Measurements from ENCODE around the gene EYA2. TPM values are rescaled to one million over a fixed set of nuclear protein-coding genes. Genes with fewer than 3 reads are reported as not detected.
"Not testable (repeated sequence)": the region's sequence is repeated elsewhere in the genome, so short reads cannot be mapped to it uniquely, and the experiment has no call there.

The EYA2 gene
- total and polyA plus RNA-seq, 2 donors from 2014 or later: 2.6 to 7.9 TPM

DNA sequence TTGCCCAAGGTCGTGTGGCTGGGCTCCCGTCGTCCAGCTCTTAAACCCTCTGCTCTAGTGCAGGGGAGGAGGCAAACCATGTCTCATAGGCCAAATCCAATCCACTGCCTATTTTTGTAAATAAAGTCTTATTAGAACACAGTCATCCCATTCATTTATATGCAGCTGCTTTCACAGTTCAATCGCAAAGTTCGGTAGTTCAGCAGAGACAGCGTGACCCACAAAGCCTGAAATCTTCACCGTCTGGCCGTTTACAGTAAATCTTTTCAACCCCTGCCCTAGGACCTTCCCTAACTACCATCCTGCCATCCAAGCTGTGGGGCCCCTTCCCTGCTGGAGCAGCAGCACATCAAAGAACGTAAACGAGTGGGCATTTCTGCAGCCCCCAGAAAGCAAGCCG, 65.9 kb downstream of the EYA2 start:
- TF ChIP-seq, protein P1, sequence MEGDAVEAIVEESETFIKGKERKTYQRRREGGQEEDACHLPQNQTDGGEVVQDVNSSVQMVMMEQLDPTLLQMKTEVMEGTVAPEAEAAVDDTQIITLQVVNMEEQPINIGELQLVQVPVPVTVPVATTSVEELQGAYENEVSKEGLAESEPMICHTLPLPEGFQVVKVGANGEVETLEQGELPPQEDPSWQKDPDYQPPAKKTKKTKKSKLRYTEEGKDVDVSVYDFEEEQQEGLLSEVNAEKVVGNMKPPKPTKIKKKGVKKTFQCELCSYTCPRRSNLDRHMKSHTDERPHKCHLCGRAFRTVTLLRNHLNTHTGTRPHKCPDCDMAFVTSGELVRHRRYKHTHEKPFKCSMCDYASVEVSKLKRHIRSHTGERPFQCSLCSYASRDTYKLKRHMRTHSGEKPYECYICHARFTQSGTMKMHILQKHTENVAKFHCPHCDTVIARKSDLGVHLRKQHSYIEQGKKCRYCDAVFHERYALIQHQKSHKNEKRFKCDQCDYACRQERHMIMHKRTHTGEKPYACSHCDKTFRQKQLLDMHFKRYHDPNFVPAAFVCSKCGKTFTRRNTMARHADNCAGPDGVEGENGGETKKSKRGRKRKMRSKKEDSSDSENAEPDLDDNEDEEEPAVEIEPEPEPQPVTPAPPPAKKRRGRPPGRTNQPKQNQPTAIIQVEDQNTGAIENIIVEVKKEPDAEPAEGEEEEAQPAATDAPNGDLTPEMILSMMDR (IDR thresholded peaks at IDR 0.05; ENCODE audit: borderline replicate concordance, extremely low read depth, insufficient read depth): no peak
- H3K9me3 ChIP-seq (ENCODE audit: control insufficient read depth in 2 of 3, insufficient read depth in 1 of 3, low read length in 3 of 3): no peaks in the 10 kb centered on the region

DNA sequence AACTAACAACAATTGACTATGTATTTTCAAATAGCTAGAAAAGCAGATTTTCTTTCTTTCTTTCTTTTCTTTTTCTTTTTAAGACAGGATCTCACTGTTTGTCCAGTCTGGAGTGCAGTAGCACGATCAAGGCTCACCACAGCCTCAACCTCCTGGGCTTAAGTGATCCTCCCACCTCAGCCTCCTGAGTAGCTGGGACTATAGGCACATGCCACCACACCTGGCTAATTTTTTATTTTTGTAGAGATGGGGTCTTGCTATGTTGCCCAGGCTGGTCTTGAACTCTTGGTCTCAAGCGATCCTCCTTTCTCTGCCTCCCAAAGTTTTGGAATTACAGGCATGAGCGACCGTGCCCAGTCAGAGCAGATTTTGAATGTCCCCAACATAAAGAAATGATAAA, 67.3 kb downstream of the EYA2 start:
- FAIRE-seq; H3K27me3 ChIP-seq (ENCODE audit: control insufficient read depth, insufficient read depth, low read length); H3K4me1 ChIP-seq (ENCODE audit: control insufficient read depth in 2 of 3, insufficient read depth in 2 of 3, low read depth in 1 of 3, low read length in 3 of 3); H3K9ac ChIP-seq (ENCODE audit: low read length in 3 of 3); H3K27ac ChIP-seq (ENCODE audit: low read depth in 2 of 2, low read length in 2 of 2); H3K9me3 ChIP-seq (ENCODE audit: control insufficient read depth in 2 of 3, insufficient read depth in 1 of 3, low read length in 3 of 3); intact Hi-C loops (cut with DNase I); H3K4me3 ChIP-seq (ENCODE audit: low read length in 3 of 3); DNase-seq; H3K36me3 ChIP-seq (ENCODE audit: control insufficient read depth in 2 of 3, insufficient read depth in 3 of 3, low read length in 3 of 3): not testable (repeated sequence)

More for the DNA sequence above, 65.9 kb downstream of the EYA2 start:
- FAIRE-seq (no peak), DNase-seq (no peak)
- H3K9ac ChIP-seq (ENCODE audit: low read length in 3 of 3): no peak overlapping the region
- no peak overlapping the region for H3K27ac ChIP-seq (ENCODE audit: low read depth in 2 of 2, low read length in 2 of 2)
- no peaks in the 10 kb centered on the region for H3K36me3 ChIP-seq (ENCODE audit: control insufficient read depth in 2 of 3, insufficient read depth in 3 of 3, low read length in 3 of 3)
- no peaks in the 10 kb centered on the region for H3K4me1 ChIP-seq (ENCODE audit: control insufficient read depth in 2 of 3, insufficient read depth in 2 of 3, low read depth in 1 of 3, low read length in 3 of 3)
- H3K4me3 ChIP-seq (ENCODE audit: low read length in 3 of 3): no peak overlapping the region
- intact Hi-C loops (cut with DNase I): no loop called here
- H3K27me3 ChIP-seq (ENCODE audit: control insufficient read depth, insufficient read depth, low read length): no peaks in the 10 kb centered on the region

DNA sequence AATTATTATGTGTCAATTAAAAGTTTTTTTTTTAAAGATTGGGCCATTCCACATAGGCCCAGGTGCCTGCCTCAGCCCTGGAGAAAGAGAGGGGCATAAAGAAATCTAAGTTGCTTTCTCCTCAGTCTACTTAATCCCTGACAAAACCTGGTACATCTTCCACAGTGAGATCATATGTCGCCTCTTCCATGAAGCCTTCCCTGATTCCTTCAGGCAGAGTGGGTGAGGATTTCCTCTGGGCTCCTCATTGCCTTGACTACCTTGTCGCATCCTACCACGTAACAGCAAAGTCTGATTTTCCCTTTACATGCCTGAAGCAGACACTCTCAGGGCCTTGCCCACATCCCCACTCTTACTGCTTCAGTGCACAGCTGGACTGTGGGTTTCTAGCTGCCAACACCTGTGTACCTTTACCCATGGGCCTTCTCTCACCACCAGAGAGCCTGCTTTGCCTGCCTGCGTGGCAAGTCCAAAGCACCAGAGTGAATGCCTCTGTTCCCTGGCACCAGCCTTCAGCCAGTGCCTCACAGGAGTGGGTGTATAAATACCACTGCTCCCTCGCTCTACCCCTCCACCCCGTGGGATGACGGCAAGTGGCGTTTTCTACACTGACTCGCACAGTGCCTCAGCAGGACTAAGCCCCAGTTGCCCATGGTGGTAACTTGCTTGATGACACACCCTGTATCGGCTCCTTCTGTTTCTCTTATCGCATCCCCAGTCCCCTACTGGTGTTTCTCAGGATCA, 68.0 kb downstream of the EYA2 start:
- Histone ChIP-seq H3K27me3 (ENCODE audit: control insufficient read depth, insufficient read depth, low read length) (no peaks in the 10 kb centered on the region), H3K9ac (ENCODE audit: low read length in 3 of 3) (no peak overlapping the region), H3K27ac (ENCODE audit: low read depth in 2 of 2, low read length in 2 of 2) (no peak overlapping the region), H3K36me3 (ENCODE audit: control insufficient read depth in 2 of 3, insufficient read depth in 3 of 3, low read length in 3 of 3) (no peaks in the 10 kb centered on the region), H3K4me3 (ENCODE audit: low read length in 3 of 3) (no peak overlapping the region), H3K4me1 (ENCODE audit: control insufficient read depth in 2 of 3, insufficient read depth in 2 of 3, low read depth in 1 of 3, low read length in 3 of 3) (no peaks in the 10 kb centered on the region), H3K9me3 (ENCODE audit: control insufficient read depth in 2 of 3, insufficient read depth in 1 of 3, low read length in 3 of 3) (no peaks in the 10 kb centered on the region)
- intact Hi-C loops (cut with DNase I): no loop called here
- TF ChIP-seq, protein P1 (IDR thresholded peaks at IDR 0.05; ENCODE audit: borderline replicate concordance, extremely low read depth, insufficient read depth): no peak
- DNase-seq: no peak
- FAIRE-seq: no peak

DNA sequence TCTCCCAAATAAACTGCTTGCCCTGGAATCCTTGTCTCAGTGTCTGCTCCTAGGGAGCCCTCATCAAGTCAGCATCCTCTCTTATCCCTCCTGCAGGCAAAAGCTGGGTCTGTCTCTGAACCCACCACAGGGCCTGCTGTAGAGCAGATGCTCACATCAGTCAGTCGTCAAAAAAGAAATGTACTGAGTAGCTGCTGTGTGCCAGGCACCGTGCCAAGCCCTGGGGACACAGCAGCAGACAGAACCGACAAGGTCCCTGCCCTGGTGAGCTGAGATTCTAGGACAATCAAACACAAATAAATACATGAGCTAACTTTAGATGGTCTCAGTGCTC, 68.5 kb downstream of the EYA2 start:
- DNase-seq: no peak
- Histone ChIP-seq H3K9me3 (ENCODE audit: control insufficient read depth in 2 of 3, insufficient read depth in 1 of 3, low read length in 3 of 3) (no peaks in the 10 kb centered on the region), H3K36me3 (ENCODE audit: control insufficient read depth in 2 of 3, insufficient read depth in 3 of 3, low read length in 3 of 3) (no peaks in the 10 kb centered on the region), H3K4me3 (ENCODE audit: low read length in 3 of 3) (no peak overlapping the region), H3K27ac (ENCODE audit: low read depth in 2 of 2, low read length in 2 of 2) (no peak overlapping the region), H3K27me3 (ENCODE audit: control insufficient read depth, insufficient read depth, low read length) (no peaks in the 10 kb centered on the region), H3K9ac (ENCODE audit: low read length in 3 of 3) (no peak overlapping the region), H3K4me1 (ENCODE audit: control insufficient read depth in 2 of 3, insufficient read depth in 2 of 3, low read depth in 1 of 3, low read length in 3 of 3) (no peaks in the 10 kb centered on the region)
- no peak for FAIRE-seq
- intact Hi-C loops (cut with DNase I): no loop called here
- TF ChIP-seq, protein P1 (IDR thresholded peaks at IDR 0.05; ENCODE audit: borderline replicate concordance, extremely low read depth, insufficient read depth): no peak

Measured in kidney (tissue), 14 donors.